Uterus (tissue), 2 donors: Measurements from ENCODE around the gene SDCCAG8.

Experiments used
- CTCF ChIP-seq, 4 experiments: fragments of 200-600 bp in 2 of 4; fragments of 450-650 bp in 2 of 4; sonication (generic) in 2 of 4; IDR thresholded peaks; one replicate each; pipeline ENCODE4 v1.5.1; 2016 to 2019; ENCODE audit warnings: antibody characterized with exemption in 4 of 4, mild to moderate bottlenecking in 2 of 4, moderate library complexity in 1 of 4
- POLR2A ChIP-seq, 2 donors: fragments of 450-650 bp; IDR thresholded peaks; one replicate each; pipeline ENCODE4 v1.6.1; 2016; ENCODE audit warnings: antibody characterized with exemption in 2 of 2, mild to moderate bottlenecking in 1 of 2, moderate library complexity in 1 of 2

- TF ChIP-seq CTCF (IDR thresholded peaks at IDR 0.05) (no peak), POLR2A (IDR thresholded peaks at IDR 0.05) (no peak)
Observed at GRCh38 chr1:243526180-243526579, 270.3 kb downstream of the SDCCAG8 start.
